OCI-M1 (cell line): ENCODE results near the gene MYL7.

Experiments used
- DNase-seq: peaks from one replicate; lab custom pipeline; 2025; lab: John Stamatoyannopoulos, UW

Gene MYL7

DNA sequence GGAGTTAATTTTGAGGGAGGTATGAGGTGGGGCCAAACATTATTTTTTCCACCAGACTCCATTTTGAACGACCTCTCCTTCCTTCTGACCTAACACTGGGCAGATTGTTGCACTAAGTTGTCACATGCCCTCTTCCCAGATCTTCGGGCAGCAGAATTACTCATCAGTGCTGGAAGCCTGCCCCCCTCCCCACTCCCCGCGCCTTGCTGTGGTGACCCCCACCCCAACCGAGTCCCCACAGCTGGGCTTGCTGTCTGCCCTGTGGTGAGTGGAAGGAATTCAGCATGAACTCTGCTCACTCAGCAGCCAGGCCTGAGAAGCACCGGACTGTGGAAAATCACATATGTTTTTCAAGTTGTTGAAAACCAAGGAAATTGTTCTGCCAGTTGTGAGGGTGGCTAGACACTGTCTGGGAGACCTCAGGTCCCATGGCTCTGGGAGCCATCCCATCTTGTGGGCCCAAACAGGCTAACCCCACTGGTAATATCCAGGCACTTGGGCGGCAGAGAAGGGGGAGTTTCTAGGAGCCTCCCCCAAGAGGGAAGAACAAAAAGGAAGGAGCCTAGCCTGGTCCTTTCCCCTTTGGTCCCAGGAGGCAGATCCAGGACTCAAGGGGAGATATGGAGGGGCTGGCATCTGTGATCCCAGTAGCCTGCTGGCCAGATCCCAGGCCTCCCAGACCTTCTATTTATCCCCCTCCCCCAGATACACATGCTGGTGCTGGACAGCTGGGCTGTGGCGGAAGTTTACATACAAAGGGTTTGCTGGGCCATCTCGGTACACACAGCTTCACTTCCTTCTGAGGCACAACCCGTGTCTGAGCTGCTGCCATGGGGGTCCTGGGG, 40.5 kb downstream of the MYL7 start:
- DNase-seq: no peak

DNA sequence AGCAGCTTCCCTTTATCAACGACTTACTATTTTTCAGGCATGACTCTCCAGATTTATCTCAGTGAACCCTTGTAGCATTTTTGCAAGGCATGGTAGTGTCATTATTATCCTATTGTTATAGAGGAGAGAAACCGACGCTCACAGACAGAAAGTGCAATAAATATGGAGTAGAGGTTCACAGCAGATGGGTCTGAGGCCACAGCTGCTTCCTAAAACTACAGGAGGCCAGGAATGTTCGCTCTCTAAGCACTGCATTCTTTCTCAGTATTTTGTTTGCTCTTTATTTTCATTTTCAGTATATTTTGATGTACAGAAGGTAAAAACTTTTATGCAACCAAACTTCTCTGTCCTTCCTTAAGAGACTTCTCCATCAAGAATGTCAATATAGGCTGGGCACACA, 41.5 kb downstream of the MYL7 start:
- no peak for DNase-seq

DNA sequence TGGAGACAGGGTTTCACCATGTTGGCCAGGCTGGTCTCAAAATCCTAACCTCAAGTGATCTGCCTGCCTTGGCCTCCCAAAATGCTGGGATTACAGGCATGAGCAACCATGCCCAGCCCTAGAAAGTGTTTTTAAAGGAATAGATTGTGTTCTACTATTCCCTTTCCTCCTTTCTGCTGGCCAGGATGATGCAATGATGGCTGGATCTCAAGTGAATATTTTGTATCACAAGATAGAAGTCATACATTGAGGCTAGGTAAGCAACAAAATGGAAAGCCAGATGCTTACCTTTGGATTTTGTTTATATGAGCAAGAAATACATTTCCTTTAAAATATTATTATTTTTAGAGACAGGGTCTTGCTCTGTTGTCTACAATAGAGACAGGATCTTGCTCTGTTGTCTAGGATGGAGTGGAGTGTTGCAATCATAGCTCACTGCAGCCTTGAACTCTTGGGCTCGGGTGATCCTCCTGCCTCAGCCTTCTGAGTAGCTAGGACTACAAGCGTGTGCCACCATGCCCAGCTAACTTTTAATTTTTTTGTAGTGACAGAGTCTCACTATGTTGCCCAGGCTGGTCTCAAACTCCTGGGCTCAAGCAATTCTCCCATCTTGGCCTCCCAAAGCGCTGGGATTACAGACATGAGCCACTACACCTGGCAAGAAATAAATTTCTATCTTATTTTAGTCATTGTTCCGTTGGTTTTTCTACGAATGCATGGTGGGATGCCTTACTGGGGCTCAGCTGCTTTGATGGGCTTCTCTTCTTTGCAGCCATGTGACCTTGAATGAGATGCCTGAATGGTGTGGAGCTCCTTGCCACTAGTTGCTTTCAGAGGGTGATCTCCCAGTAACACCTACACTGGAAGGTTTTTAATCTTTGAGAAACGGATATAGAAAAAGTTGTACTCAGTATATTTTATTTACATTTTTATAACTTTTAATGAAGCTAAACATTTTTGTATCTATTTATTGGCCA, 42.8 kb downstream of the MYL7 start:
- no peak for DNase-seq

DNA sequence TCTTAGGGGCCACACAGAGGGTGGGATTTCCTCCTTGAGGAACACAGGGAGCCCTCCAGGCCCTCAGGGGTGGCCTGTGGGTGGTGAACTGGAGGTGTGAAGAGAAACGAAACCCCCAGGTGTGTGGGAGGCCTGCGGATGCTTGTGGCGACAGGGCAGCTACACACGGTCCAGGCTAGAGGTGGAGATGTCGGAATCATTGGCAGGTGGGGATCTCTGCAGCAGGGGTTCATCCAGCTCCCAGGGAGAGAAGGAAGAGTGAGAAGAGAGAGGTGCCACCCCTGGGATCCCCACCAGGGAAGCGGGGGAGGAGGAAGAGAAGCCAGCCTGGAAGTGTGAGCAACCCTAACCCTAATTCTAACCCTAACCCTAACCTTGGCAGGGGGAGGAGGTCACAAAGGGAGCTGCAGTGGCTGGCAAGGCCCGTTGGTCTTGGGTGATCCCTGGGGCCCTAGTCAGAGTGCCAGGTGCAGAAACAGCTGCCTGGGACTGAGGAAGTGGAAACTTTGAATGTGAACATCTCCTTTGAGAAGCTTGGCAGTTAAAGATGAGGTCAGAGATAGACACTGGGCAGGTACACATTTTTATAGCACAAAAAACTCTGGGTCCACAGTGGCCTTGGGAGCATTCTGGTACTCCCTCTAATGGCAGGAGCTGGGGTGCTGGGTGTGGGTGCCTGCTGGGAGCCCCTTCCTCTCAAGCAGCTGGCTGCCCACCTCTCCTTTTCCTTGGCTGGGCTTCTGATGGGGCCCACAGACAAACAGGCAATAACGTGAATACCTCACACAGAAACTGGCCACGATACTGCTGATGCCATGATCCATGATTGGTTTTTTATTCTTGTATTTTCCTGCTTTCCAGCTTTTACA, 43.8 kb downstream of the MYL7 start:
- DNase-seq: peak; percentile 2

DNA sequence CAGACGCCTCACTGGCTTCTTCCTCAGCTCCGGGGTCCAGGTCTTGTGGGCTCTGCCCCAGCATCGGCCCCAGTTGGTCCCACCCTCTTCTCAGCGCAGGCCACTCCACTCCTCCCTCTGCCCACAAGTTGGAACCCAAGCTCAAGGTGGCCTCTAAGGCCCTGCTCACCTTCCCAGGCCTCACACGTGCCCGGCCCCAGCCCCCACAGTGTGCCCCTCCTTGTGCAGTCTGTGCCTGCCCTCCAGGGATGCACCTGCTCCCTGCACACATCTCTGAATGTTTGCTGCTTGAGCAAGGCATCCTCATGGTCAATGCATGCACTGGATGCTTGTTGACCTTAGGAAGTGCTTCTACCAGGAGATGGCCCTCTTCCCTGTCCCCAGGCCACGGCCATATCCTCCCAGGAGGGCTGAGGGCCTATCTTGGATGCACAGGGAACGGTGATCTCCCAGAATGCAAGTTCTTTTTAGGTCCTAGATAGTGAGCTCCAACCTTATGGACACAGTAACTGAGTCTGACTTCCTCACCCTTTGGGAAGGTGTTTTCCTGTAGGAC, 44.7 kb downstream of the MYL7 start:
- DNase-seq: no peak

DNA sequence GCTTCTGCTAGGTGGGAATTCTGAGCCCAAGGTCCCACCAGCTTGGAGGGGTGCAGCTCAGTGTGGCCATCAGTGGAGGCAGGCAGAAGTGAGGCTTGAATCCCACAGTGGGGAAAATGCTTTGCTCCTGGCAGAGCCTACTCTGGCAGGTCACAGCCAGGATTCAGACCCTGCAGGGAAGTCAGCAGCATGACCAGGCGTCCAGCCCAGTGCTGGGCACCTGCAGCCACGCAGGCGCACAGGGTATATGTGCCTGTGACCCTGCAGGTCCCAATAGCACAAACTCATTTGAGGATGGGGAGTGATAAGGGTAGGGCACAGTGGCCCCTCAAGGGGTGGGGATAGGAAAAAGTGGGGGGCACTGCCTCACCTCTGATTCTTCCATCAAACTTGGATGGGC, 45.4 kb downstream of the MYL7 start:
- DNase-seq: no peak

DNA sequence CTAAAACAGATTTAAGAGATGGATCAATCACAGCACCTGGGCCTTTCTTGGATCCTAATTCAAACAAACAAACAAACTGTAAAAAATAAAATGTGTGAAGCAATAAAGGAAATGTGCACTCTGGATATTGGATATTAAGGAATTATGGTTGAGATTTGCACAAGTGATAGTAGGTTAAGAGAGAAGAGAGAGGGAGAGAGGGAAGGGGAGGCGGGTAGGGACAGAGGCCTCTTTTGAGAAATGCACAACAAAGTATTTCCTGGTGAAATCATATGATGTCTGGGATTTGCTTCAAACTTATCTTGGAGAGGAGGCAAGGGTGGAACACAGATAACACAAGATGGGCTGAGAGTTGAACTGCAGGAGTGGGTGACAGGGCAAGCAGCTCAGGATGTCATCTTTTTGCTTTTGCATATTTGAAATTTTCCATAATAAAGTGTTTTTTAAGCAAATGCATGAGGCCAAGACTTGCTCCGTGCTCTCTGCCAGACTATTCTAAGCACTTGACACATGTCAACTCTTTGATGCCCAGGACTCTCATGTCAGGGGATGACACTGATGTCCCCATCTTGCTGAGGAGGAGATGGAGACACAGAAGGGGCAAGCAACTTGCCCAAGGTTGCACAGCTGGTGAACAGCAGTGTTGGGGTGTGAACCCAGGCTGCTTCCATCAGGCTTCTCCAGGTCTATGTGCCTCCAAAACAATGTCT, 46.1 kb downstream of the MYL7 start:
- DNase-seq: no peak

DNA sequence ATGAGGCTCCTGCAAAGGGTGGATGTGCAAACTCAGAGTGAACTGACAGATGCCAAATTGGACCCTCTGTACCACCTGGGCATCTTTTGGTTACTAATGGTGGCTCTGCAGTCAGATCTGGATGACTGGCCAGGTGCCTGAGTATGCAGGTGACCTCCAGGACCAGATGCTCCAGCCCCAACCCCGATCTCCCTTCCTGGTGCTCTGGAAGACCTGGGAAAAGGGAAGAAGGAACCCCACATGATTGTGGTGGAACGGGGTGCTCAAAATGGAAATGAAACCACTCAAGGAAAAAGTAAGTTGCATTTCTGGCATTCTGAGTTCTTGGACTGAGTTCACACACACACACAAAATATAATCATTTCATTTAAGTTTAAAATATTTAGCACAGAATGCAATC, 46.8 kb downstream of the MYL7 start:
- DNase-seq: no peak

DNA sequence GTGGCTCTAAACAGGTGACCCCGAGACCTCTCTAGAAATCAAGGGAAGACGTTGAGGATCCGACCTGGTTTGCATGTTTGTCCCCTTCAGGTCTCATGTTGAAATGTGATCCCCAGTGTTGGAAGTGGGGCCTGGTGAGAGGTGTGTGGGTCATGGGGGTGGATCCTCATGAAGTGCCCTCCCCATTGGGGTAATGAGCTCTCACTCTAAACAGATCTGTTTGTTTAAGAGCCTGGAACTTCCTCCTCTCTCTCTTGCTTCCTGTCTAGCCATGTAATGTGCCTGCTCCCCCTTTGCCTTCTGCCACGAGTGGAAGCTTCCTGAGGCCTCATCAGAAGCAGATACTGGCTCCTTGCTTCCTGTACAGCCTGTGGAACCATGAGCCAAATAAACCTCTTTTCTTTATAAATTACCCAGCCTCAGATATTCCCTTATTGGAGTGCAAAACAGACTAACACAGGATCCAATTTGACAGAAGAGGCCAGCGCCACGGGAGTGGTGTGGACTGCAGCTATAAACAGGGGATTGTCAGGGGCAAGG, 48.0 kb downstream of the MYL7 start:
- no peak for DNase-seq
